H9 (cell line): ENCODE results near the gene RAPH1. TPM values are rescaled to one million over a fixed set of nuclear protein-coding genes. Genes with fewer than 3 reads are reported as not detected.

Source experiments
- DNase-seq: peaks from one replicate; pipeline ENCODE4 v3.0.0-alpha.2; 2017
- H2AFZ ChIP-seq: one replicate; pipeline ENCODE4 v1.6.1; 2013; ENCODE audit warnings: mild to moderate bottlenecking, low read length, control low read depth, moderate library complexity
- H2AK5ac ChIP-seq: 2 replicates; pipeline ENCODE4 v1.6.1; 2013; ENCODE audit warnings: low read length, control low read depth, mixed read lengths; ENCODE audit not compliant: insufficient read length
- H2BK120ac ChIP-seq: one replicate; pipeline ENCODE4 v1.6.1; 2013; ENCODE audit warnings: low read depth, mild to moderate bottlenecking, low read length, control low read depth, inconsistent platforms; ENCODE audit not compliant: poor library complexity, severe bottlenecking
- H2BK12ac ChIP-seq: 2 replicates; pipeline ENCODE4 v1.6.1; 2013; ENCODE audit warnings: low read length, control low read depth, mixed read lengths, low read depth; ENCODE audit not compliant: insufficient read length
- H2BK15ac ChIP-seq: 2 replicates; pipeline ENCODE4 v1.6.1; 2013; ENCODE audit warnings: low read depth, low read length, control low read depth
- H2BK20ac ChIP-seq: one replicate; pipeline ENCODE4 v1.6.1; 2013; ENCODE audit warnings: low read depth, mild to moderate bottlenecking, low read length, control low read depth, inconsistent platforms; ENCODE audit not compliant: poor library complexity, severe bottlenecking
- H2BK5ac ChIP-seq: 2 replicates; pipeline ENCODE4 v1.6.1; 2013; ENCODE audit warnings: low read length, control low read depth, mixed read lengths; ENCODE audit not compliant: insufficient read length
- H3K14ac ChIP-seq: 2 replicates; pipeline ENCODE4 v1.6.1; 2013; ENCODE audit warnings: low read length, control low read depth; ENCODE audit not compliant: insufficient read depth
- H3K18ac ChIP-seq: 2 replicates; pipeline ENCODE4 v1.6.1; 2013; ENCODE audit warnings: low read depth, mild to moderate bottlenecking, mixed read lengths, low read length, control low read depth; ENCODE audit not compliant: insufficient read length
- H3K23ac ChIP-seq: 2 replicates; pipeline ENCODE4 v1.6.1; 2013; ENCODE audit warnings: low read length, control low read depth, mixed read lengths, low read depth; ENCODE audit not compliant: insufficient read length
- H3K23me2 ChIP-seq: 2 replicates; pipeline ENCODE4 v1.6.1; 2013; ENCODE audit warnings: low read depth, mild to moderate bottlenecking, mixed read lengths, low read length, control low read depth; ENCODE audit not compliant: insufficient read length, poor library complexity, severe bottlenecking
- H3K27ac ChIP-seq: 2 replicates; pipeline ENCODE4 v1.5.1; 2013; ENCODE audit warnings: low read length, control low read depth, mixed read lengths, low read depth; ENCODE audit not compliant: insufficient read length
- H3K27me3 ChIP-seq: 2 replicates; pipeline ENCODE4 v1.6.1; 2013; ENCODE audit warnings: low read length, control low read depth, inconsistent platforms; ENCODE audit not compliant: insufficient read depth
- H3K4ac ChIP-seq: 2 replicates; pipeline ENCODE4 v1.6.1; 2013; ENCODE audit warnings: low read depth, mild to moderate bottlenecking, control low read depth, inconsistent platforms, low read length, moderate library complexity
- H3K4me1 ChIP-seq: 2 replicates; pipeline ENCODE4 v1.6.1; 2013; ENCODE audit warnings: low read length, control low read depth, inconsistent platforms; ENCODE audit not compliant: insufficient read depth
- H3K4me2 ChIP-seq: 2 replicates; pipeline ENCODE4 v1.6.1; 2013; ENCODE audit warnings: low read length, control low read depth, mixed read lengths; ENCODE audit not compliant: insufficient read length, insufficient read depth
- H3K56ac ChIP-seq: 2 replicates; pipeline ENCODE4 v1.6.1; 2013; ENCODE audit warnings: low read depth, mild to moderate bottlenecking, mixed read lengths, low read length, control low read depth; ENCODE audit not compliant: insufficient read length
- H3K79me1 ChIP-seq: 2 replicates; pipeline ENCODE4 v1.6.1; 2013; ENCODE audit warnings: low read depth, mild to moderate bottlenecking, moderate library complexity, low read length, control low read depth, inconsistent platforms; ENCODE audit not compliant: insufficient read depth, poor library complexity, severe bottlenecking
- H3K79me2 ChIP-seq: 2 replicates; pipeline ENCODE4 v1.6.1; 2013; ENCODE audit warnings: low read length, control low read depth, inconsistent platforms; ENCODE audit not compliant: insufficient read depth
- H3K9ac ChIP-seq: 2 replicates; pipeline ENCODE4 v1.6.1; 2013; ENCODE audit warnings: low read length, control low read depth, mixed read lengths; ENCODE audit not compliant: insufficient read length; ENCODE audit errors: extremely low read depth
- H3K9me3 ChIP-seq: one replicate; pipeline ENCODE4 v1.6.1; 2013; ENCODE audit warnings: low read depth, low read length, inconsistent platforms; ENCODE audit not compliant: control insufficient read depth
- H3T11ph ChIP-seq: one replicate; pipeline ENCODE4 v1.6.1; 2013; ENCODE audit warnings: mild to moderate bottlenecking, low read length, control low read depth, inconsistent platforms
- H4K20me1 ChIP-seq: one replicate; pipeline ENCODE4 v1.6.1; 2013; ENCODE audit not compliant: control insufficient read depth, insufficient read length, insufficient read depth
- H4K5ac ChIP-seq: 2 replicates; pipeline ENCODE4 v1.6.1; 2013; ENCODE audit warnings: low read depth, mild to moderate bottlenecking, mixed read lengths, low read length, control low read depth; ENCODE audit not compliant: insufficient read length
- H4K8ac ChIP-seq: replicated peaks from 2 replicates; pipeline ENCODE4 v1.6.1; 2013; ENCODE audit warnings: low read length, control low read depth, mixed read lengths, low read depth; ENCODE audit not compliant: insufficient read length
- H4K91ac ChIP-seq: 2 replicates; pipeline ENCODE4 v1.6.1; 2013; ENCODE audit warnings: low read depth, mild to moderate bottlenecking, moderate library complexity, mixed read lengths, low read length, control low read depth; ENCODE audit not compliant: insufficient read length
- H3K27ac Mint-ChIP-seq, 3 experiments: 2 replicates in 2 of 3; 3 replicates in 1 of 3; pipeline ENCODE4 v1.8.0; 2020 to 2021; ENCODE audit warnings: mixed read lengths in 3 of 3, mild to moderate bottlenecking in 1 of 3, moderate library complexity in 1 of 3
- H3K27me3 Mint-ChIP-seq: 2 replicates; pipeline ENCODE4 v1.8.0; 2021; ENCODE audit warnings: low read depth, mild to moderate bottlenecking, moderate library complexity, mixed read lengths
- H3K36me3 Mint-ChIP-seq, 3 experiments: 2 replicates in 2 of 3; 3 replicates in 1 of 3; pipeline ENCODE4 v1.8.0; 2020 to 2021; ENCODE audit warnings: low read depth in 3 of 3, mixed read lengths in 3 of 3; ENCODE audit not compliant: insufficient read depth in 1 of 3
- H3K4me1 Mint-ChIP-seq, 2 experiments: 2 replicates each; pipeline ENCODE4 v1.8.0; 2020; ENCODE audit warnings: mixed read lengths in 2 of 2
- H3K4me3 Mint-ChIP-seq, 2 experiments: 2 replicates in 1 of 2; 3 replicates in 1 of 2; pipeline ENCODE4 v1.8.0; 2020 to 2021; ENCODE audit warnings: mild to moderate bottlenecking in 2 of 2, mixed read lengths in 2 of 2, moderate library complexity in 1 of 2
- H3K9me3 Mint-ChIP-seq, 2 experiments: 2 replicates in 1 of 2; 3 replicates in 1 of 2; pipeline ENCODE4 v1.8.0; 2020; ENCODE audit warnings: mild to moderate bottlenecking in 2 of 2, mixed read lengths in 2 of 2, moderate library complexity in 1 of 2
- WGBS: extraction: QIAGEN DNeasy Blood & Tissue Kit; methylation state at CpG from one replicate; pipeline ENCODE4 v1.1.7; 2013; ENCODE audit warnings: missing lambda C conversion rate, low lambda C conversion rate, mixed read lengths; ENCODE audit not compliant: insufficient read length; ENCODE audit errors: extremely low coverage; 5-methylcytosine and 5-hydroxymethylcytosine counted together
- total RNA-seq: library from RNA; stranded (reverse); gene quantifications from 2 replicates; pipeline ENCODE4 v1.2.1, GENCODE V29; 2021
- TF ChIP-seq, protein P1 (sequence below): fragments of 200-600 bp; sonication (generic); conservative IDR thresholded peaks from 3 replicates; pipeline ENCODE4 v1.8.0; 2021; ENCODE audit warnings: antibody characterized with exemption, mild to moderate bottlenecking

The RAPH1 gene
- total RNA-seq, 1 experiment from 2014 or later, result 17.1 TPM

DNA sequence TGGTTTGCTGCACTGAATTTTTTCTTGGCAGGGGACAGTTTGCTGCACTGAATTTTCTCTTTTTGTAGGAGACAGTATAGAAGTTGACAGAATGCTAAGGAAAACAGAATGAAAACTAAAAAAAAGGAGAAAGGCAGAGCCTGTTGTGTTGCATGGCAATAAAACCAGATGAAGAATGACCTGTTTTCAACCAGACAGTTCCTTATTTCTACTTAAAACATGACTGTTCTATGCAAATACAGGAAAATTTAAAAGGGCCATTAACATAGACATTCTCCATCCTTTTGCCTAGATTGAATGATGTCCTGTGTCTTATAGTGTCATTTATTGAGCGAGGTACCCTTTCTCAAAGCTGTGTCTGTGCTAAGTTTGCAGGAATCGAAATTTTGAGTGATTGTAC, 173.6 kb downstream of the RAPH1 start:
- Histone ChIP-seq H4K5ac (no peak overlapping the region), H3K79me1 (peaks cover under 1% of the 10 kb centered on the region), H3K9me3 (no peaks in the 10 kb centered on the region), H2AFZ (no peak overlapping the region), H3K56ac (no peak overlapping the region), H3K79me2 (peaks cover 9% of the 10 kb centered on the region; the same call in 1 of the 2 replicates), H2BK20ac (no peak overlapping the region), H3T11ph (no peak overlapping the region), H2BK12ac (no peak overlapping the region), H3K4ac (no peak overlapping the region), H2AK5ac (no peak overlapping the region), H3K9ac (no peak overlapping the region), H3K14ac (no peak overlapping the region), H4K91ac (no peak overlapping the region), H3K27ac (no peak overlapping the region), H3K23ac (no peak overlapping the region), H3K27me3 (no peaks in the 10 kb centered on the region), H2BK15ac (no peak overlapping the region), H4K20me1 (no peaks in the 10 kb centered on the region), H3K23me2 (no peaks in the 10 kb centered on the region), H3K18ac (no peak overlapping the region), H4K8ac (no peak overlapping the region), H3K4me1 (no peaks in the 10 kb centered on the region), H3K4me2 (no peak overlapping the region), H2BK5ac (no peak overlapping the region), H2BK120ac (no peak overlapping the region)
- H3K36me3 Mint-ChIP-seq, result peaks cover 18 to 19% (median 19%) of the 10 kb centered on the region in 3 experiments
- DNase-seq, result no peak
- peak overlapping the region in 1 of 3 experiments; percentile 79; a peak in 2 of 7 replicates for H3K27ac Mint-ChIP-seq
- peaks cover 8 to 14% of the 10 kb centered on the region in 2 experiments; a peak in 3 of 4 replicates for H3K4me1 Mint-ChIP-seq
- H3K27me3 Mint-ChIP-seq, result no peaks in the 10 kb centered on the region
- no peak overlapping the region for H3K4me3 Mint-ChIP-seq
- TF ChIP-seq, protein P1, sequence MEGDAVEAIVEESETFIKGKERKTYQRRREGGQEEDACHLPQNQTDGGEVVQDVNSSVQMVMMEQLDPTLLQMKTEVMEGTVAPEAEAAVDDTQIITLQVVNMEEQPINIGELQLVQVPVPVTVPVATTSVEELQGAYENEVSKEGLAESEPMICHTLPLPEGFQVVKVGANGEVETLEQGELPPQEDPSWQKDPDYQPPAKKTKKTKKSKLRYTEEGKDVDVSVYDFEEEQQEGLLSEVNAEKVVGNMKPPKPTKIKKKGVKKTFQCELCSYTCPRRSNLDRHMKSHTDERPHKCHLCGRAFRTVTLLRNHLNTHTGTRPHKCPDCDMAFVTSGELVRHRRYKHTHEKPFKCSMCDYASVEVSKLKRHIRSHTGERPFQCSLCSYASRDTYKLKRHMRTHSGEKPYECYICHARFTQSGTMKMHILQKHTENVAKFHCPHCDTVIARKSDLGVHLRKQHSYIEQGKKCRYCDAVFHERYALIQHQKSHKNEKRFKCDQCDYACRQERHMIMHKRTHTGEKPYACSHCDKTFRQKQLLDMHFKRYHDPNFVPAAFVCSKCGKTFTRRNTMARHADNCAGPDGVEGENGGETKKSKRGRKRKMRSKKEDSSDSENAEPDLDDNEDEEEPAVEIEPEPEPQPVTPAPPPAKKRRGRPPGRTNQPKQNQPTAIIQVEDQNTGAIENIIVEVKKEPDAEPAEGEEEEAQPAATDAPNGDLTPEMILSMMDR, result no peak
- WGBS, result no CpG with 5 or more reads among the region's 2 CpGs
- peaks cover 0 to 11% of the 10 kb centered on the region in 2 experiments; a peak in 3 of 5 replicates for H3K9me3 Mint-ChIP-seq
